ENCODE data around the gene ROGDI.

DNA sequence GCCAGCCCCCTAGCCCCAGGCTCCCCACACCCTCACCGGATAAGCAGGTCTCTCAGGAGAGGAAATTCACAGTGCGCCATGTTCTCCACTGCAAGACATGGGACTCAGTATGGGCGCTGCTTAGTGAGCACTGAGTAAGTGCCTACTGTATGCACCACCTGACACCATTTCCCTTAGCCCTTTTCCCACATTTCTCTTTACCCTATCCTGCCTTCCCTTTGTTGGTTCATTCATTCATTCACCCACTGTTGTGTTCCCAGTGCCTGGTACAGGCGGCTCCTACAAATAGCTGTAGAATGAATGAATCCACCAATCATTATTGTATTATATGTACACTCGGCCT lies 24.4 kb downstream of the ROGDI start:
- TF ChIP-seq ZNF549 (tag by site-specific recombination; IDR thresholded peaks at IDR 0.05) (no peak), ZNF707 (tag by site-specific recombination; IDR thresholded peaks at IDR 0.05) (no peak), ZBTB1 (tag by site-specific recombination; IDR thresholded peaks at IDR 0.05) (no peak), ZNF2 (tag by site-specific recombination; IDR thresholded peaks at IDR 0.05) (no peak), ZNF777 (tag by site-specific recombination; IDR thresholded peaks at IDR 0.05; ENCODE audit: borderline replicate concordance) (no peak), ZFHX2 (tag by site-specific recombination; conservative IDR thresholded peaks at IDR 0.05) (no peak), ZNF221 (tag by site-specific recombination; IDR thresholded peaks at IDR 0.05; ENCODE audit: borderline replicate concordance) (no peak)
- TF ChIP-seq, protein P1, sequence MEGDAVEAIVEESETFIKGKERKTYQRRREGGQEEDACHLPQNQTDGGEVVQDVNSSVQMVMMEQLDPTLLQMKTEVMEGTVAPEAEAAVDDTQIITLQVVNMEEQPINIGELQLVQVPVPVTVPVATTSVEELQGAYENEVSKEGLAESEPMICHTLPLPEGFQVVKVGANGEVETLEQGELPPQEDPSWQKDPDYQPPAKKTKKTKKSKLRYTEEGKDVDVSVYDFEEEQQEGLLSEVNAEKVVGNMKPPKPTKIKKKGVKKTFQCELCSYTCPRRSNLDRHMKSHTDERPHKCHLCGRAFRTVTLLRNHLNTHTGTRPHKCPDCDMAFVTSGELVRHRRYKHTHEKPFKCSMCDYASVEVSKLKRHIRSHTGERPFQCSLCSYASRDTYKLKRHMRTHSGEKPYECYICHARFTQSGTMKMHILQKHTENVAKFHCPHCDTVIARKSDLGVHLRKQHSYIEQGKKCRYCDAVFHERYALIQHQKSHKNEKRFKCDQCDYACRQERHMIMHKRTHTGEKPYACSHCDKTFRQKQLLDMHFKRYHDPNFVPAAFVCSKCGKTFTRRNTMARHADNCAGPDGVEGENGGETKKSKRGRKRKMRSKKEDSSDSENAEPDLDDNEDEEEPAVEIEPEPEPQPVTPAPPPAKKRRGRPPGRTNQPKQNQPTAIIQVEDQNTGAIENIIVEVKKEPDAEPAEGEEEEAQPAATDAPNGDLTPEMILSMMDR (tag by site-specific recombination; IDR thresholded peaks at IDR 0.05), result no peak

Data from HEK293 (cell line).